GM21723 (cell line): ENCODE data around the gene SVBP.

Experiments
- ATAC-seq: cut with Tn5 transposase; IDR thresholded peaks from one replicate; pipeline ENCODE4 v1.9.1; 2021; ENCODE audit warnings: mild to moderate bottlenecking, moderate library complexity; ENCODE audit not compliant: unreplicated experiment

SVBP gene

GRCh38 chr1:42806593-42806992 lies 10.6 kb downstream of the SVBP start:
- ATAC-seq = no peak

GRCh38 chr1:42806171-42806570 lies 11.0 kb downstream of the SVBP start:
- no peak for ATAC-seq

- no peak for ATAC-seq
These were observed 15.2 kb downstream of the SVBP start for GRCh38 chr1:42801832-42802473.

GRCh38 chr1:42797979-42798378 lies 19.2 kb downstream of the SVBP start:
- no peak for ATAC-seq

GRCh38 chr1:42797414-42797813 lies 19.8 kb downstream of the SVBP start:
- ATAC-seq = no peak

DNA sequence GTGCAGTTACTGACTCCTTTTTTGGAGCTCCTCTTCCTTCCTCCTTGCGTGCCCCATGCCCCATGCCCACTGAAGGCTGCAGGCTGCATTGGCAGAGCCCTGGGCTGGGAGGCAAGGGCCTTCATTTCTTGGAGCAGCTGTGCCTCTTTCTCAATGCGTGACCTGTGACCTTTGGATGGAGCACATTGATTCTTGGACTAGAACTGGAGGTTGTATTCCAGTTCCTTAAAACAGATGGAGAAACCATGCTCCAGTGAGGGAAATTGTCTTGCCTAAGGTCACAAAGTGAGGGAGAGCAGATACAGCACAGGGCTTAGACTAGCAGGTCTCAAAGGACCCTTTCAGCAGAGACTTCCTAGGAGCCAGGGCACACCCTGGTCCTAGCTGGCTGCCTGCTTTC lies 23.4 kb downstream of the SVBP start:
- no peak for ATAC-seq

- no peak for ATAC-seq
These were observed 29.2 kb downstream of the SVBP start for GRCh38 chr1:42788021-42788420.

DNA sequence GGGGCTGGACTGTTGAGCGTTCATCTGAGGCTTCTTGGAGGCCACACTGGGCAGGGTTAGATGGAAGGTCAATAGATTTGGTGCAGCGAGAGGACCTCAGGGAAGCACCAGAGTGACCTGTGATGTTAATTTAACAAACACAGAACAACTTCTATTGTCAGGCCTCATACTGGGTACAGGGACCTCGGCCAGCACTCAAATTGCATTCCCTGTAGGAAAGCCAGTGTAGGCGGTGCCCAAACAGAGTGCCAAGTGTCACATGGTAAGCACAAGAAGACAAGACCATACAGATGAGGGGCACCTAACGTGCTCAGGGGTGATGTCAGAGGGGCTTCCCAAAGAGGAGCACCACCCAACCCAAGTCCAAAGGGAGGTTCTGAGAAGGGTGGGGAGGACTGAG lies 31.1 kb downstream of the SVBP start:
- ATAC-seq = no peak

GRCh38 chr1:42784946-42785693 lies 32.1 kb downstream of the SVBP start, which contains the start of gene TMEM269:
TMEM269 (plus strand) TSS chr1:42784991; CDS start chr1:42789894, 4,903 bp downstream.
- ATAC-seq = no peak

GRCh38 chr1:42784547-42784945 lies 32.7 kb downstream of the SVBP start:
- no peak for ATAC-seq

- no peak for ATAC-seq
These were observed 34.1 kb downstream of the SVBP start for GRCh38 chr1:42783092-42783491.

DNA sequence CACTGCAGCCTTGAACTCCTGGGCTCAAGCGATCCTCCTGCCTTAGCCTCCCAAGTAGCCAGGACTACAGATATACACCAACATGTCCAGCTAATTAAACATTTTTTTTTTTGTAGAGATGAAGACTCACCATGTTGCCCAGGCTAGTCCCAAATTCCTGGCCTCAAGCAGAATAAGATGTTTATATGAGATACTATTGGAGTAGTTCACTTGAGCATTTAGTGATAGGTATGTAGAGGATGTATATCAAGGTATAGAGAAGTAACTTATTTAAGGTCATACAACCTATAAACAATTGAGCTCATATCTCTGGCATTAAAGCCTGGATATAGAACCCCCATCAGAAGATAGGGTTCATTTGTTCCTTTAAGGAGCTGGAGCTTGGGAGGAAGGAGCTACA lies 37.0 kb downstream of the SVBP start:
- ATAC-seq = no peak

DNA sequence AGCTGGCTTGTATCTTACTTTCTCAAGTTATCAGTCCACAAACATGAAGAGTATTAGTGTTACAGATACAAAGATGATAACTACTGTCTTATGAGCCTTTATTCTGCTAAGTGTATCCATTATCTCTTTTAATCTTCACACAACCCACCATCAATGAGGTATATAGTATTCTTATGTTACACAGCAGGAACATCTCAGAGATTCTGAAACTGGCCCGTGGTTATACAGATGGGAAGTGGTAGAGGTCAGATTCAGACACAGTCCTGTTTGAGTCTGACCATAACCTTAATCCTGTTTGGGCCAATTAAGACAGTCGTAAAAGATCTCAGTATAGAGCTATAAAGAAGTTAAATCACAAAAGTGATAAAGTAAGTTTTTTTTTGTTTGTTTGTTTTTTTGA lies 37.5 kb downstream of the SVBP start:
- ATAC-seq = no peak

DNA sequence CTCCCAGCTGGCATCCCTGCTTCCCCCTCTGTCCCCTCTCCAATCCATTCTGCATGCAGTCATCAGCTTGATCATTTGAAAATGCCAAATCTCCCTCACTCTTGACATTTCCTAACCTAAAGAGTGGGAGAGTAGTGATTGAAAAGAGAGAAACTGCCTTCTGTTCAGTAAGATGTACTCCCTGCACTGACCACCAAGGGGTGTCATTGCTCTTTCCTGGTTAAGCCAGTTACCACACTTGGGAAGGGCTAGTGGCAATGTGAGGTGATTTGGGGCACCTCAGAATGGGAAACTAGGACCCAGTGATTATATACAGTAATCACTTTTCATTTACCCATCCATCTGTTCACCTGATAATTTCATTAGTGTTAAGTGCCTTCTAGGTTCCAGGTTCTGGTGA lies 39.3 kb downstream of the SVBP start:
- ATAC-seq = no peak

GRCh38 chr1:42776502-42776901 lies 40.7 kb downstream of the SVBP start:
- no peak for ATAC-seq

DNA sequence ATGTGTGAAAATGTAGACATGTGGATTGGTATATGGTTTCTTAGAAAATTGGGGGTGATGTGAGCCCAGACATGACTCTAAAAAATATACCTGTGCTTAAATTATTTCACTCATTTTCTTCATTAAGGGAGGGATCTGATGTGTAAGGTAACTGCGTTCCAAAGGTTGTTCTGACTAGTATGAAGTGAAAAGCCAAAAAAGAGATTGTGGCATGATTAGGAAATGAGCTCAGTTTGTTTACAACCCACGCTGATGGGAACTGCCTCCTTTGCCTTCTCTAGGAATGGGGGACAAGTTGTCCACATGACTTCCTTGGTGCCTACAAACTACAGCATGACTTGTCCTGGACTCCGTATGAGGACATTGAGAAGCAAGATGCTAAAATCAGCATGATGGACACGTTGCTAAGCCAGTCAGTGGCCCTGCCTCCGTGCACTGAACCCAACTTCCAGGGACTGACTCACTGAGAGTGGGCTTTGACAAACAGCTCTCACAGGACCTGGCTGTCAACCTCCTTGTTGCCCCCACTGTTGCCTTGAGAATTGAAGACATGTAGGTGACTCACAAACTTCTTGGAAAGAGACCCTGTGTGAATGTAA lies 42.2 kb downstream of the SVBP start:
- no peak for ATAC-seq

- ATAC-seq = no peak
These were observed 43.8 kb downstream of the SVBP start for GRCh38 chr1:42773420-42773819.

- no peak for ATAC-seq
These were observed 47.4 kb downstream of the SVBP start for GRCh38 chr1:42769811-42770210.

DNA sequence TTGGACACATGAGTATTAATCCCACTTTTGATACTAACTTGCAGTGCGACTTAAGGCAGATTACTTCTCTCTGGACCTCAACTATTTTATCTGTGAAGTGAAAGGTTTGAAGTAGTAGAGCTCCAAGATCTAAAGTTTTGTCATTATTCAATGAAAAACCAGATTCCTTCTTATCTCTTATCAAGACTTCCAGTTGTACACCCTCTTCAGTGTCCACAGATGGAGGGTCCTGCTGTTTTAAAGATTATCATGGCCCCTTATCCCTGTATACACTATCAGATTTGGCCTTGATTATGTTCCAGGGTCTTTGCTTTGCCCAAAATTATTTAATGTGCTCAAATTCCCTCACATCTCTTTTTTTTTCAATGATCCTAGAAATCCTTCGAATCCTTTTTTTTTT lies 49.0 kb downstream of the SVBP start:
- no peak for ATAC-seq

- ATAC-seq = peak; percentile 34
These were observed 49.6 kb downstream of the SVBP start for GRCh38 chr1:42767510-42768000.

GRCh38 chr1:42766741-42767509 lies 50.3 kb downstream of the SVBP start, which contains the start of the genes C1orf50 and P3H1:
C1orf50 (plus strand) TSS chr1:42767249; CDS start chr1:42767312, 63 bp downstream.
P3H1 (minus strand) TSS chr1:42767028; CDS start chr1:42766971, 57 bp downstream.
- peak; percentile 91 for ATAC-seq
